HG03460 (cell line): ENCODE data around the gene CFAP100.

Source experiments
- ATAC-seq: cut with Tn5 transposase; IDR thresholded peaks from one replicate; pipeline ENCODE4 v1.9.1; 2021; ENCODE audit not compliant: unreplicated experiment

CFAP100 gene

DNA sequence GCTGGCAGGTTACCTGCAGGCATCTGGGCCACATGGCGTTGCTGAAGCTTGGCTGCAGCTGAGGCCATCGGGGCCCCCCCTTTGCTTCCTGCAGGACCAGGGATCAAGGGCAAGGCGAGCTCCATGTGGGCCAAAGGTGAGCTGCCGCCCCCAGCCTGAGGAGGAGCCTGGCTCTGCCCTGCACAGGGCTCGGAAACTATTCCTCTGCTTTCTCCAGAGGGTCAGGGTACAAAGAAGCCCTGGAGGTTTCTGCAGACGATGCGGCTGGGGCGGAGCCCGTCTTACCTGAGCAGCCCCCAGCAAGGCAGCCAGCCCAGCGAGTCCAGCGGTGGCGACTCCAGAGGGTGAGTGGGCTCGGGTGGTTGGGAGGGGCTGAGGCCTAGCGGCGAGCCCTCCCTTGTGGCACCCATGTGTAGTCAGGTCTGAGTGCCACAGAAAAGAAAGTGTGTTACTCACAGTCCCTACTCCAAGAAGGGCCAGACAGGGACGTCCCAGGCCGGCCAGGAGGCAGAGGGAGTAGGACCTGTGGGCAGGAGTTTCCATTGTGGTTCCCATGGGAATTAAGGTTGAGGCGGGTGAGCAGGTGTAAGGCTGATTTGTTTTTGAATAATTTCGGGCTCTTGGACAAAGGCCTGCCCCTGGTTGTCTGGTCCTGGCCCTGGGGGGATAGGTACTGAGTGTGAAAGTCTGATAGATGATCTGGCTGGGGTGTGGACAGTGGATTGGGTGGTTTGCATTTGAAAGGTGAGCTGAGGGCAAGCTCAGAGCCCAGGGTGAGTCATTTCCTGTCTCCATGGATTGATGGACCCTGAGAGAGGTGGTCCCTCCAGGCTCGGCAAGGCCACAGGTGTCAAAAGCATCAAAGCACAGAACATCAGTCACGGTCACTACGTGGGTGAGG is 25.4 kb downstream of the CFAP100 start:
- no peak for ATAC-seq

DNA sequence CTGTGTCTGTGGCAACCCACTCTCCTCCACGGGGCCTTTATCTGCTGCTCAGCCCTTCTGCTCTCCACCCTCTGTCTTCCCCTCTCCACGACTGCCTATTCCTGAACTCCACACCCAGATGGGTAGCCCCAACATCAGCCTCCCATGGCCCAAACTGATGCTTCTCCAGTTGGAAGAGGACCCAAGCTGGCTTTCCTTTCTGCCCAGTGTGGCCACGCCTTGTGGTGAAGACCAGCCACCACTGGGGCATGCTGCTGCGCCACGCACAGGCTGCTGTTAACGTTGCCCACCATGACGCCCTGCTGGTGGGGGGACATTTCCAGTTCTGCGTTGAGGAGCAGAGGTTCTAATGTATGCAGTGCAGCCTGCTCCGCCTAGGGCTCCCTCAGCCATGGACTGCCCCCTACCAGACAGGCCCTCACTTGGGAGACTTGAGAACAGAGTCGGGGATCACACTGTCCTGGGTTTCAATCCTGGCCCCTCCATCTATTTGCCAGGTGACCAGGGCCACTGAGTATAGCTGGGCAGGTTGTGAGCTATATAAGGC is 26.9 kb downstream of the CFAP100 start:
- no peak for ATAC-seq

DNA sequence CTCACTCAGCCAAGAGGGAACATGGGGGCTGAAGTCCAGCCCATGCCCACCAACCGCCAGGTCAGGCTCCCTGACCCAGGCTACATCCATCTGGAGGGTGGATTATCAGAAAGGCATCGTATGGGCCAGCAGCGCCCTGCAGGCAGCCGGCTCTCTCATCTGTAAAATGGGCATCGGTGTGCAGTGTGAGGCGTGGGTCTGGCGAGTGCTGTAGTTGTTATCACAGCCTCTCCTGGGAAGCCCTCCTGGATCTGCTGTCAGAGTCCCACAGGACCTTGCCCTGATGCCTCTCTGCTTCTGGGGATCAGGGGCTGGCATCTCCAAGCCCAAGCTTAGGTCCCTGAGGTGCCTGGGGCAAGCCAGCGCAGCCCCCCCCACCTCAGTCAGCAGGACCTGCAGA is 27.4 kb downstream of the CFAP100 start:
- no peak for ATAC-seq

DNA sequence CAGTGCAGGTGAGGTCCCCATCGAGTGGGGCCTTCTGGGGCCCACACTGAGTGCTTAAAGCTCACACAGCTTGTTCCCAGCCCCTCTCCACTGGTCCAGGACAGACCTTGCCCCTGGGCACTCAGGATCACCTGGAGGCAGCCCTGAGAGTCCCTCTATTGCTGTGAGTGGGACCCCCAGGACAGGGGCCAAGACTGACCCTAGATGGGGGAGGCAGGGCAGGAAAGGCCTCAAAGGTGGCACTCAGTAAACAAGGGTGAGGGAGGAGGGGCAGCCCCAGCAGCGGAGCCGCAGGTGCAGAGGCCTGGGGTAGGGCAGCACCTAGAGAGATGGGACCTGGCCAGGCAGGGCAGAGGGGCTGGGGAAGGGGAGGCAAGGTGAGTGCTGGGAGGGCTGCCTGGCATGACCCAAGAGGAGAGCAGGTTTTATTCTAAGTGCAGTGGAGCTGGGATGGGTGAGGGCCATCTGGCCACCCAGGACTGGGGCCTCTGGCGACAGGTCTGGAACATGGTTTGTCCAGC is 27.9 kb downstream of the CFAP100 start:
- ATAC-seq: no peak

DNA sequence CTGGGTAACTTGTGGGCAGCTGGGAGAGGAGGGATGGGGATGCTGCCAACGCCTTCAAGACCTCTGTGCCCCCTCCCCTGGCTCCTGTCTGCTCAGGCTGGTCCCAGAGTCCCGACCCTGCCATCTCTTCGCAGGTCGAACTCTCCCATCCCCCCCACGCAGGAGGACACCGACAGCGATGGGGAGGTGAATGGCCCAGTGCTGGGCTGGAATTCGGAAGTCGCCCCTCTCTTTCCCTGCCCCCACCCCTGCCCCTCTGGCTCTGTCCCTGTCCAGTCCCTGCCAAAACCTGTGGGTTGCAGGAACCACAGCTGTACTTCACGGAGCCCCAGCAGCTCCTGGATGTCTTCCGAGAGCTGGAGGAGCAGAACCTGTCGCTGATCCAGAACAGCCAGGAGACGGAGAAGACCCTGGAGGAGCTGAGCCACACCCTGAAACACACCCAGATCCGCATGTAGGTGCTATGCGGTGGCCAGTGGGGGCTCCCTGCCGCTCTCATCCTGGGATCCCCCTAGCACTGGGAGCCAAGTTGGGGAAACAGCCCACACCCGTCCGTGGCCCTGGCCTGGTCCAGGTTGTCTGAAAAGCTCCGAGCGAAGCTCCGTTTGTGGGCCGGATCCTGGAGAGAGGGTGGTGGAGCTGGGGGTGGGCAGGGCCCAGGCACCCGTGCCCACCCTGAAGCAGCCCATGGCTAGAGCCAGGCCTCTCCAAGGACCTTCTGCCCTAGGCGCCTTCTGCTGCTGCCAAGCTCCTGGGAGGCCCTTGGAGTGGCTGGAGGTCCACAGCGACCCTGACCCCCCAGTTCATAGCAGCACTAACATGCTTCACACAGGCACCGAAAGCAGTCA is 28.7 kb downstream of the CFAP100 start:
- no peak for ATAC-seq

DNA sequence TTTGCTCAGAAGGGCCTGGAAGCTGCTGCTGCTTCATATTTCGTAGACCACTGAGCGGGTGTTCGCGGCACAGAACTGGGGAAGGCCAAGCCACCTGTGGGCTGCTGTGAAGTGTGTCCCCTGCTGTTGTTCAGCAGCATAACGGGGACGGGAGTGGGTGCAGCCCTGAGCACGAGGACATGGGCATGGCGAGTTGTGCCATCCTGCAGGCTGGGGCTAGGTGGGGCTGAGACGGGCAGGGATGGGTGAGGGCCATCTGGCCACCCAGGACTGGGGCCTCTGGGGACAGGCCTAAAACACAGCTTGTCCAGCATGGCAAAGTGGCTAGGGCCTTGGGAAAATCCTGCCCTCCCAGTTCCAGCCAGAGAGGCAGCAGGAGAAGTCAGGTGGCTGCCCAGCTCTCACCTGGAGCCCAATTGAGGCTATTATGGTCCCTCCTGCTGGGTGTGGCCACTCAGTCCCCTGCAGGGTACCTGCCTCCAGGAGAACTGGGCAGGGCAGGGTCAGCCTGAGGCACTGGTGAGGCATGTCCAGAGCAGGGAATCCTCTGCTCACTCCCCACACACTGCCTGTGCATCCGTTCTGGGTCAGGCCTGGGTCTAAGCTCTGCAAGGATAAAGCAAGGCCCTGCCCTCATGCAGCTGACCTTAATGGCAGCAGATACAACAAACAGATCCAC is 29.5 kb downstream of the CFAP100 start:
- ATAC-seq: no peak

DNA sequence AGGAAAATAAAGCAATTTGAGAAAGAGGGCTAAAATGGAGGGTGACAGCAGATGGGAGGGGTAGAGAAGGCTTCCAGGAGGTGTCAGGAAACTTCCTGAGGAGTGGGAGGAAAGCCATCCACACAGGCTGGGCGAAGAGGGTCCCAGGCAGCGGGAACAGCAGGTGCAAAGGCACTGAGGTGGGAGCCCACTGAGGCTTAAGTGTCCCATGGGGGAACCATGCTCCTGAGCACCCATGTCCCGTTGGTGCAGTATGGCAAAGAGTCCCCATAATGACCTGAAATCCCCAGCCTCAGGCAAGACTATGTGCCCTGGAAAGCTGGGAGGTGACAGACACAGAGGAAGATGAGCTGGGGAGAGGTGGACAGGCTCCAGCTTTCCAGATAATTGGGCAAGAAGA is 30.0 kb downstream of the CFAP100 start:
- no peak for ATAC-seq

DNA sequence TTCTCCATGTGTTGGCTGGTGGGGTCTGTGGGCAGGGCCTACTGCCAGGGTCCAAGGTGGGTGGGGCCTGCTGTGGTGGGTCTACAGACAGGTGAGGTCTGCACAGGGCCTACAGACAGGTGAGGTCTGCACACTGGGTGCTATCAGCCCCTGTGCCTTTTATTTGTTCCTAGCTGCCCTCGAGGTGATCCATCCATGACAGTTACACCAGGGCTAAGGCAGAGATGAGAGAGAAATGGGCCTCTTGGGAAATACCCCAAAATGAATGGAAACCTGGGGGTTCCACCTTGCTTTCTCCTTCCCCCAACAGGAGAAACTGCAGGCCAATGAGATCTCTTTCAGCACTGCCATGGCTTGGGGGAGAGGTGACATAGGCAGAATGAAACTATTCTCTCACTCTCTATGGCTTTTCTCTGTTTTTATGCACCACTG is 36.4 kb downstream of the CFAP100 start:
- peak; percentile 61 for ATAC-seq

DNA sequence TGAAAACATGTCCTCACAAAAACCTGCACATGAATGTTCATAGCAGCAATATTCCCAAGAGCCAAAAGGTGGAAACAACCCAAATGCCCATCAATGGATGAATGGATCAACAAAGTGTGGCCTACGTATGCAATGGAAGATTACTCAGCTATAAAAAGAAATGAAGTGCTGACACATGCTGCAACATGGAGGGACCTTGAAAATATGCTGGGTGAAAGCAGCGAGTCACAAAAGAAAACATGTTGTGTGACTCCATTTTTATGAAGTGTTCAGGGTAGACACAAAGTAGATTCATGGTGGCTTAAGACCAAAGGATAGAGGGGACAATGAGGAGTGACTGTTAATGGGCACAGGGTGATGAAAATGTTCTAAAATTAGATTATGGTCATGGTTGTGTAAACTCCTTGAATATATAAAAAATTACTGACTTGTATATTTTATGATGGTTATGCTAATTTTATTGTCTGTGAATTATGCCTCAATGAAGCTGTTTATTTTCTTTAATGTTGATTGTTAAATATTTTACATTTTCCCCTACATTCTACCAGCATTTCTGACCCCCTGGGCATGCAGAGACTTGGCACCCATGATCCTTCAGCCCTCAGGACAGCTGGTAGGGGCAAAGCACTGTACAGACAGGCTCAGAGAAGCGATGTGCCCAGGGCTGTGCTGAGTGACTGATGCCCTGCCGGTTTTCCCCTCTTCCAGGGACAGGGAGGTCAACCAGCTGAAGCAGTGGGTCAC is 37.8 kb downstream of the CFAP100 start:
- no peak for ATAC-seq

DNA sequence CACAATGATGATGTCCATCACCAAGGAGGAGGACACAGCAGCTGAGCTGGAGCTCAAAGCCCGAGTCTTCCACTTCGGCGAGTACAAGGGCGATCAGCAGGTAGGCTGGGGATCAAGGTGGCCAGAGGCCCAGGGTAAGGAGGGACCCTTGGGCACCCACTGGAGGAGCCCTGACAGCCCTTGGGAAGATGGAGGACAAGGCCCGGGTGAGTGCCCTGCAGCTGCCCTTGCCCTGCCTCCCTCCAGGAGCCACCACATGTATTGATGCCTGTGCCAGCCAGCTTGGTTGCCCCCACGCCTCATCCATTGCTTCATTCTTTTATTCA is 38.4 kb downstream of the CFAP100 start:
- no peak for ATAC-seq

DNA sequence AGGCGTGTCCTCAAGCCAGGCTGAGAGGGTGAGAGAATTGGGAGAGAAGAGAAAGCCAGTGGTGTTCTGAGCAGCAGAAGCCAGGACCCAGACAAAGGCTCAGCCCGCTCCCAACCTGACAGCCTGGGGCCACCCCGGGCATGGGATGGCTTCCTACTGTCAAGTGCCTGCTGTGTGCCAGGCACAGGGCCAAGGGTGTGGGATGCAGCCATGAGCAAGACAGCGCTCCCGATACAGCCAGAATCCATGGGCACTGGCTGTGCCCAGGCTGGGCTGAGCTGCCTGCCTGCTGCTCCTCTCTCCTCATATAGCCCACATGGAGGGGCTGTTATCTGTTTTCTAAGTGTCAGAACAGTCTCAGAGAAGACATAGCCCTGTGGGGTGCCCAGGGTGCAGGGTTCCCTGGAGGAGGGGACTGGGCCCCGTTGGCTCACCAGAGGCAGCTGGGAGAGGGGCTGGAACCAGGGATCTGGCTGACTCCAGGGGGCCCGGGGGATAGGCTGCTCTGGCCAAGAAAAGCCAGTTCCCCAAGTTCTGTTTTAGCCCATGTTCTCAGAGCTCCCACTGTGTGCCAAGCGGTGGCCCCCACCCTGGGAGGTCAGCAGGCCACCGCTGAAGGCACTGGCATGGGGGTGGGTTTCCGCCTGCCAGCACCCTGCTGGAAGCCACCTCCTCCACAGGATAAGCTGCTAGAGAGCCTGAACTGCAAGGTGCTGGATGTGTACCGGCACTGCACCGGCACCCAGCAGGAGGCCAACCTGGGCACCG is 39.0 kb downstream of the CFAP100 start:
- no peak for ATAC-seq

DNA sequence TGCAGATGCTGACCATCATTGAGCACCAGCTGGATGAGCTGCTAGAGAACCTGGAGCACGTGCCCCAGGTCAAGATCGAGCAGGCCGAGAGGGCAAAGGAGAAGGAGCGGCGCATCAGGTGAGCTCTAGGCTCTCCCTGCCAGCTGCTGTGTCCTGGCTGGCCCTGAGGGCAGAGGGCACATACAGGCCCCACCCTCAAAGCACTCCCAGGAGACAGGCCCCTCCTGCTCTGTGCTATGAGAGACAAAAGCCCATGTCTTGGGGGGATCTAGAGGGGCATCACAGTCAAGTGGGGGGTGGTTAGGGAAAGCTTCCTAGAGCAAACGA is 39.5 kb downstream of the CFAP100 start:
- ATAC-seq: no peak

DNA sequence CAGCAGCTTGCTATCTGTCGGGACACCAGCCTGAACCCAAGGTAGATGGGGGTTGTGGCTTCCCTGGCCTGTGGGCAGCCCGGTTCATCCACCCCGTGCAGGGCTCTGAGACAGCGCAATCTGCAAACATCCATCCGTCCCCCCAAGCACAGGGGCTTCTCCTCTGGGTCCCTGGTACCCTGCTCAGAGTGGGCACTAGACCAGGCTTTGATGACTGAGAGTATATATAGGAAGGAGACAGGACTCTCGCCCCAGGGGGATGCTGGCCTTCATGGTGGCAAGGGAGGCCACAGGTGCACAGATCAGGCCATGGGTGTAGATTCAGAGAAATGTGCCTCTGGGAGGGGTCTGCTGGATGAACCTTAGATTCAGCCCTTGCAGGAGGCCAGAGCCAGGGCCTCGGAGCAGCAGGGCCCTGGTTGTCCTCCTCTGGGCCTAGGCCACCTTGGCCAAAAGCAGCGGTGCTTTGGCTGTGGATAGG is 40.3 kb downstream of the CFAP100 start:
- ATAC-seq: no peak

DNA sequence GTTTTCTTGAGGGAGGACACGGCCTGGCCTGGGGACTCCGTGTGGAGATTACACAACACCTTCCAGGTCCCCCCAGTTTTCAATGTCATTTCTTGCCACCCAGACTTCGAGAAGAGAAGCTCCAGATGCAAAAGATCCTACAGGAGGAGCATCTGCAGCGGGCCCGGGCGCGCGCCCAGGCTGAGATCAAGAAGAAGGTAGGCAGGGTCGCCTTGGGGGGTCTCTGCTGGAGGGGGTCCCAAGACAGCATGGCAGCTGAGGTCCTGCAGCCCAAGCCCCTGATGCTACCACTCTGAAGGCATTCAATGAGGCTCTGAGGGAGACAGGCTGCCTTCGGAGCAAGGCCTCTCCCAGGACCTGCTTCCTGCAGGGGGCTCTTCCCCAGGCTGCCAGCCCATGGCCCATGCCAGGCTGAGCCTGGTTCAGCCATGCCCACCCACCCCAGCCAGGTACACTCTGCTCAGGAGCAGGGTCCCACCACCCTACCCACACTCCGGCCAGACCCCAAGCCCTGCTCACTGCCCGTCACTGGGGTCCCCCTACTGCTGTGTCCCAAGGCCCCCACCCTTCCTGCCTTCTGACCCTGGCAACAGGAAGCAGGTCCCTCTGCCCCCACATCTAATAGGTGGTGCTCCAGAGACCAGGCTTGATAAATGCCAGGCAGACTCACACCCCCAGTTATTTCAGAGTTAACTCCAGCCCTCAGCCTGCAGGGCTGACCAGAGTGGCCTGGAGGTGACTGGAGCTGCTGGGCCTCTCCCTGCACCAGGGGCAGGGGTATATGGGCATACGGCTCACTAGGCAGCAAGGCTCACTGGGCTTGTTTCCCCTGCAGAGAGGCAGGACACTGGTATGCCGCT is 41.0 kb downstream of the CFAP100 start:
- no peak for ATAC-seq

DNA sequence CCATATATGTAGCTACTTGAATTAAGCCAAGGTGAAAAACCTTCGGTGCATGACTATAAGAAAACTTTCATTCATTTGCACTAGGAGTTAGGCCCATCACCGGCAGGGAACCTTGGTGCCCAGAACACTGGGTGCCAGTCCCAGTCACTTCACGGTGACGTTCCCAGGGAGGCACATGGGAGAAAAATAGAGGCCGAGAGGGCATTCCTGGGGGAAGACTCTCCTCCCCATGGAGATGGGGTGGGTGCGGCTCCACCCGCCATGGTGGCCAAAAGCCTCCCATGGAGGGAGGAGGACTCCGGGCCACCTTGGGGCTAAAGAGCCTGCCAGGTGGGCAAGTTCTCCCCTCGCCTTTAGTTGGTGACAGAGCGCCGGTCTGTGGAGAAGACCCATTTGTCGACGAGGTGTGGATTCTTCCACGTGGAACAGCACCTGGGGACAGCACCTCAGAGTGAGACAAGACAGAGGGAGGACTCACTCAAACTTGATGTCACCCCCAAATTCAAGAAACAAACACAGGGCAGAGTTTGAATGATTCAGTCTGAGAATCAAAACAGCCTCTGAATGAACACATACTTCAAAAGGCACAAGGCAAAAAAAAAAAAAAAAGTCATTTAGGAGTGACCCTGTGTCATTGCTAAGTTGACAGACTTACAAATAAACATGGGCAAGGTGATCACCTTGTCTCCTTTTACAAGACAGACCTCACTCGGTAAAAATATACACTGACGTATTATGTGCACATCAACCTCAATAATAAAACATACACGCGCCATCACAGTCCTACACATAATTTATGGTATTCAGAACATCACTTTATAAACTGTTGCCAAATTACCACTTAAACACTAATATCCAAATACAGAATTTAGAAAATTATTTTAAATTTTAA is 42.4 kb downstream of the CFAP100 start:
- ATAC-seq: no peak

DNA sequence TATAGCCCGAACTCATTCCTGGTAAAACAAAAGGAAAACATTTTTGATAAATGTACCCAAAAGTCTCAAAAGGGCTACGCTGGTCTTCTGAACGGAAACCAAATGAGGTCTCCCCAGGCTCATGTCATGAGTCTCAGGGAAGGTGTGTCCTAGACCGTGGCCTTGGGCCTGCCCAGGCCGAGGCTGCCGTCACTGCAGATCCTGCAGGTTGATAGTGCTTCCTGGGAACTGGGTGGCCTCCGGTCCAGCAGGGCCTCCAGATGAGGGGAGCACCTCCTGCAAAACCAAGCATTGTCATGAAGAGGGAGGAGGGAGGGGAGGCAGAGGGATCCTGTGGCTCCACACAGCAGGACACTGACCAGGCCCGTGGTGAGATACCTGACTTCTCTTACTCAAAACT is 43.5 kb downstream of the CFAP100 start:
- ATAC-seq: no peak

DNA sequence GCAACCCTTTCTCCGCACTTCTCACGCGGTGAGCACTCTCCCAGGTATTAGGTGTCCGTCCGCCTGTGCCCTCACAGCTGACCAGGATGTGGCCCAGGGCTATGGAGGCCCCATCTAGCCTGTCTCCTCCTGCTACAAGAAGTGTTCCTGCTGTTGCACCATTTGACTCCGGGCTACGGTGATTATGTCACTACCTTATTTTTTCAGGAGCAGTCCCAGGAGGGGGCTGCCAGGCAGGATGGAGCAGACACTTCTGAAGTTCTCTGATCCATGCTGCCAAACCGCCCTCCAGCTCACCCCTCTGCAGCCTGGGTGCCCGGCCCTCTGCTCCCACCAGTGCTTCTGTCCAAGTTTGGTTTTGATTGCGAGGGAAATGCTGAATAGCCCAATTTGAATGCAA is 44.0 kb downstream of the CFAP100 start:
- ATAC-seq: no peak
